ENCODE results near the gene ATP6V1F.
A peak's percentile ranks its signal among the peaks of the same experiment; 100 is the strongest.

Gene ATP6V1F

DNA sequence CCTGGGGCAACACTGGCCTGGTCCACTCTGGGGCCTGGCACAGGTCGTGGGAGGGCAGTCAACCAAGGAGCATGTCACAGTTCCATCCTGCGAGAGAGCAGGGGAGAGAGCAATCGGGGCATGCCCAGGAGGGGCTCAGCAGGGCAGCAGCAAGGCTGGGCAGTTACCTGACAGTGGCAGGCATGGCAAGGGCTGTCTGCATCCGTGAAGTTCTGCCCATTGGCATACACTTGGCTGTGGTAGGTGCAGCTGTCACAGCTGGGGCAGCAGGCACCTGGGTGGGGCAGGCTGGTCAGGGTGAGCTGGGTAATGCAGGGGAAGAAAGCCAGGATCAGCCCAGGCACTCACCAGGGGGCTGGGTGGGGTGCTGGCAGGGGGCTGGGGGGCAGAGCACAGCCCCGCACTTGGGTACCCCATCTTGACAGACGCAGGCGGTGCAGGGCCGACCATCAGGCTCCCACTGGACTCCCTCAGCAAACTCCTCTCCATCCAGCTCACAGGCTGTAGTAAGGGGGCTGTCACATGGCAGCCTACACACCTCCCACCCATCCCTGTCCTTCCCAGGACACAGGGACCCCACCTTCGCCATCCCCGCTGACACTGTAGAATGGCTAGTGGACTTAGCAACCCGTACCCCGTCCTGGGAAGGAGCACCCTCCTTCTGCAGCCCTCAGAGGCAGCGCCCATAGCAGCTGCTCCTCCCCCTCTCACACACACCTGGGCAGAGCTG lies 30.0 kb downstream of the ATP6V1F start:
- no peak overlapping the region for H3K4me3 ChIP-seq (ENCODE audit: low read depth, low read length)
- in situ Hi-C loops (cut with HindIII; ENCODE audit: low sequenced_read_pairs) = no loop called here
- no peak for DNase-seq (ENCODE audit: low read depth, low spot score)
- TF ChIP-seq, protein P1, sequence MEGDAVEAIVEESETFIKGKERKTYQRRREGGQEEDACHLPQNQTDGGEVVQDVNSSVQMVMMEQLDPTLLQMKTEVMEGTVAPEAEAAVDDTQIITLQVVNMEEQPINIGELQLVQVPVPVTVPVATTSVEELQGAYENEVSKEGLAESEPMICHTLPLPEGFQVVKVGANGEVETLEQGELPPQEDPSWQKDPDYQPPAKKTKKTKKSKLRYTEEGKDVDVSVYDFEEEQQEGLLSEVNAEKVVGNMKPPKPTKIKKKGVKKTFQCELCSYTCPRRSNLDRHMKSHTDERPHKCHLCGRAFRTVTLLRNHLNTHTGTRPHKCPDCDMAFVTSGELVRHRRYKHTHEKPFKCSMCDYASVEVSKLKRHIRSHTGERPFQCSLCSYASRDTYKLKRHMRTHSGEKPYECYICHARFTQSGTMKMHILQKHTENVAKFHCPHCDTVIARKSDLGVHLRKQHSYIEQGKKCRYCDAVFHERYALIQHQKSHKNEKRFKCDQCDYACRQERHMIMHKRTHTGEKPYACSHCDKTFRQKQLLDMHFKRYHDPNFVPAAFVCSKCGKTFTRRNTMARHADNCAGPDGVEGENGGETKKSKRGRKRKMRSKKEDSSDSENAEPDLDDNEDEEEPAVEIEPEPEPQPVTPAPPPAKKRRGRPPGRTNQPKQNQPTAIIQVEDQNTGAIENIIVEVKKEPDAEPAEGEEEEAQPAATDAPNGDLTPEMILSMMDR (IDR thresholded peaks at IDR 0.05; ENCODE audit: low read depth, low read length) = no peak

DNA sequence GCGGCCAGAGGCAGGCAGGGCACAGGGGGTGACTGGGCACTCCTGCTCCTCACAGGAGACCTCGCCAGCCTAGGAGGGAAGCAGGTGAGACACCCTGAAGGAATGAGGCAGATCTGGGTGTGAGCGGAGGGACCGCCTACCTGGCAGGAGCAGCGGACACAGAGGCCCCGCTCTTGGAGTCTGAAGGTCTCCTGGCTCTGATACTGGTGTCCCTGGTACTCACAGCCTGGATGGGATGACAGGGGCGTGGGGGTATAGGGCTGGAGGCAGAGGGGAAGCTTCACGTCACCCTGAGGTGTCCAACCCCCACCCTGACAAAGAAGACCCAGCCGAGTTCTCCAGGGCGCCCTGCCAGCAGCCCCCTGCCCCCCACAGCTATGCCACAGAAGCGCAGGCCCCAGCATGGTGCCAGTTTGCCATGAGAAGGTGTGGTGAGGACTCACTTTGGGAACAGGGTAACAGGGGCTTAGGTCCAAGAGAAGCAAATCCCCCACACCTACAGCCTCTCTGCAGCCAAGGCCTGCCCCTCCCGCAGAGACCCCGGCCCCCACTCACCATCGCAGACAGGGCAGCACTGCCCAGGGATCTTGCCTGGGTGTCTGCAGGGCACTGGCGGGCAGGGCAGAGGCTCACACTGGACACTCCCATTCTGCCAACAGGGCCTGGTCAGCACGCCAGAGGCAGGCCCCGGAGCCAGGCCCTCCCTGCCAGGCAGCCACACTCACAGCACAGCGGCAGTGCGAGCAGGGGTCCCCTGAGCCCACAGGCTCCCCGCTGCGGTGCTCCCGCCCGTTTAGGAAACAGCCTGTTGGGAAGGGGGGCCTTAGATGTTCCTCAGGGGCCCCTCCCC lies 30.8 kb downstream of the ATP6V1F start:
- in situ Hi-C loops (cut with HindIII; ENCODE audit: low sequenced_read_pairs) = no loop called here
- DNase-seq (ENCODE audit: low read depth, low spot score) = no peak
- TF ChIP-seq, protein P1 (IDR thresholded peaks at IDR 0.05; ENCODE audit: low read depth, low read length) = no peak
- H3K4me3 ChIP-seq (ENCODE audit: low read depth, low read length) = no peak overlapping the region

DNA sequence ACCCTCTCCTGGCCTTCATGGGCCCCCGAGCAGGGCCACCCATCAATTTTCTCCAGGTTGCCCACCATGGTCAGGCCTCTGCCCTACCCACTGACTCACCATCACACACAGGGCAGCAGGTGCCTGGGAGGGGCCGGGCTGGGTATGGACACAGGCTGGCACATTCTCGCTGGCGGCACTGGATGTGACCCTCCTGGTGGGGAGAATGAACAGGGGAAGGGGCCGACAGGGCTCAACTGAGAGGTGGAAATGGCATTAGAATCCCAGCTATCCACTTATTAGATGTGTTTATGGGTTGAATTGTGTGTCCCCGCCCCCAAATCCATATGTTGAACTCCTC lies 31.4 kb downstream of the ATP6V1F start:
- in situ Hi-C loops (cut with HindIII; ENCODE audit: low sequenced_read_pairs) = no loop called here
- TF ChIP-seq, protein P1 (IDR thresholded peaks at IDR 0.05; ENCODE audit: low read depth, low read length) = no peak
- DNase-seq (ENCODE audit: low read depth, low spot score) = no peak

DNA sequence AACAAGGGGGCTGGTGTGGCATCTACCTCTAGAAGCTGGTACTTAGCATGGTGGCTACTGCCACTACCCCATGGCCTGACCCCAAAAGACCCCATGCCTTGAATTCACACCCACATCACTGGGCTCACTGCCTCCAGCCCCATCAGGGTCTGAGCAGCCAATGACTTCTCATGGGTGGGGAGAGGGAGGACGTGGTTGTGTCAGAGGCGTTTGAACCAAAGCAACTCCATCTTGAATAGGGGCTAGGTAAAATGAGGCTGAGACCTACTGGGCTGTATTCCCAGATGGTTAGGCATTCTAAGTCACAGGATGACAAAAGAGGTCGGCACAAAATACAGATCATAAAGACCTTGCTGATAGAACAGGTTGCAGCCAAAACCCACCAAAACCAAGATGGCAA lies 32.7 kb downstream of the ATP6V1F start:
- H3K4me3 ChIP-seq (ENCODE audit: low read depth, low read length) = no peak overlapping the region
- no peak for DNase-seq (ENCODE audit: low read depth, low spot score)
- in situ Hi-C loops (cut with HindIII; ENCODE audit: low sequenced_read_pairs) = no loop called here
- TF ChIP-seq, protein P1 (IDR thresholded peaks at IDR 0.05; ENCODE audit: low read depth, low read length) = no peak

More for the DNA sequence above, 31.4 kb downstream of the ATP6V1F start:
- no peak overlapping the region for H3K4me3 ChIP-seq (ENCODE audit: low read depth, low read length)

DNA sequence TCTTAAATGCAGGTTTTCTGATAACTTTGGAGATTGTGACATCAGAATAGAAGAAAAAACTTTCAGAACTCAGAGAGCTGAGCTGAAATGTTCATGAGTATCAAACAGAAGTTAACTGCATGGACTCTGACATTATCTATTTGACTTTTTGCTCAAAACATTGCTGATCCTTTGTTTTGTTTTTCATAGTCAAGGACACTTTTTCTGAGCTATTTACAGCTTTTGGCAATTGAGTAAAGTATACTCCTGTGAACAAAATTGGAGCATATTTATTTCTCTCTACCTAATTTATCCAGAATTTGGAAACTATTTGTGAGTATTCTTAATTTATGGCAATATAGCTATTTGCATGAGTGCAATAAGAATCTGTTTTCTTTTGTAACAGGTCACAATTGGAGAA lies 36.7 kb downstream of the ATP6V1F start:
- peak; percentile 7 for DNase-seq (ENCODE audit: low read depth, low spot score)
- H3K4me3 ChIP-seq (ENCODE audit: low read depth, low read length) = no peak overlapping the region
- in situ Hi-C loops (cut with HindIII; ENCODE audit: low sequenced_read_pairs) = no loop called here
- TF ChIP-seq, protein P1 (IDR thresholded peaks at IDR 0.05; ENCODE audit: low read depth, low read length) = no peak

DNA sequence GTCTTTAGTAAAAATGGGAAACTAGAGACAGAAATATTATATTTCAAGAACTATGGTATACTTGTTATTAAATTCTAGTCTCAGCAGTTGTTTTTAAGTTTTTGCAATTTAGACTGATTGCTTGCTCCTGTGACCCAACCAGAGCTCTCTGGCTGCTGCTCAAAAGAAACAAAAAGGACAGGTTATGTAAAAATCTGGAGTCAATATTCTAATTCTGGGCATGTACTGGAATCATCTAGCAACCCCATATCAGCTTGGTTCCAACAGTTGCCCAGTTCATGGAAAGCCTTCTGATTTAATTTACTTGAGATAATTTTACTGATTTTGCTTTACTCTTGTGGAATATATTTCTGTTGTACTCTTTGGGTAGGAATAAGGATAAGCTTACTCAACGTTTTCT lies 37.6 kb downstream of the ATP6V1F start:
- in situ Hi-C loops (cut with HindIII; ENCODE audit: low sequenced_read_pairs) = no loop called here
- DNase-seq (ENCODE audit: low read depth, low spot score) = no peak
- TF ChIP-seq, protein P1 (IDR thresholded peaks at IDR 0.05; ENCODE audit: low read depth, low read length) = no peak
- H3K4me3 ChIP-seq (ENCODE audit: low read depth, low read length) = no peak overlapping the region
